Liver (tissue), 3 donors: ENCODE results near the gene NAGPA.

Experiments used
- CTCF ChIP-seq: fragments of 150-350 bp; IDR thresholded peaks from 2 replicates; pipeline ENCODE4 v1.5.1; 2017; ENCODE audit warnings: improper control_type of control experiment, low read depth, low read length; ENCODE audit not compliant: missing input control
- EGR1 ChIP-seq, 2 donors: IDR thresholded peaks; 2 replicates each; pipeline ENCODE4 v1.6.1; 2016 to 2018; ENCODE audit warnings: antibody characterized with exemption in 2 of 2, low read depth in 2 of 2
- GABPA ChIP-seq, 2 donors: IDR thresholded peaks in 1 of 2; conservative IDR thresholded peaks in 1 of 2; 2 replicates each; pipeline ENCODE4 v1.6.1; 2016; ENCODE audit warnings: antibody characterized with exemption in 2 of 2, mild to moderate bottlenecking in 1 of 2, moderate library complexity in 1 of 2
- HNF4A ChIP-seq, 2 donors: conservative IDR thresholded peaks; 2 replicates each; pipeline ENCODE4 v1.6.1; 2016; ENCODE audit warnings: antibody characterized with exemption in 2 of 2, mild to moderate bottlenecking in 2 of 2
- JUND ChIP-seq, 2 donors: IDR thresholded peaks; 2 replicates each; pipeline ENCODE4 v1.6.1; 2016; ENCODE audit warnings: antibody characterized with exemption in 2 of 2
- MAX ChIP-seq: IDR thresholded peaks from 2 replicates; pipeline ENCODE4 v1.6.1; 2016; ENCODE audit warnings: antibody characterized with exemption
- NR2F2 ChIP-seq: IDR thresholded peaks from 2 replicates; pipeline ENCODE4 v1.6.1; 2016; ENCODE audit warnings: antibody characterized with exemption
- RAD21 ChIP-seq, 2 donors: IDR thresholded peaks; 2 replicates each; pipeline ENCODE4 v1.6.1; 2016; ENCODE audit warnings: antibody characterized with exemption in 2 of 2, mild to moderate bottlenecking in 2 of 2
- RXRA ChIP-seq, 2 donors: IDR thresholded peaks; 2 replicates each; pipeline ENCODE4 v1.6.1; 2017 to 2018; ENCODE audit warnings: antibody characterized with exemption in 2 of 2, mild to moderate bottlenecking in 1 of 2
- TAF1 ChIP-seq: conservative IDR thresholded peaks from 2 replicates; pipeline ENCODE4 v1.6.1; 2016; ENCODE audit warnings: antibody characterized with exemption, mild to moderate bottlenecking
- YY1 ChIP-seq: IDR thresholded peaks from 2 replicates; pipeline ENCODE4 v1.6.1; 2016; ENCODE audit warnings: antibody characterized with exemption, mild to moderate bottlenecking
- ZBTB33 ChIP-seq: IDR thresholded peaks from 2 replicates; pipeline ENCODE4 v1.6.1; 2016; ENCODE audit warnings: antibody characterized with exemption
- TF ChIP-seq, protein P1 (sequence below): IDR thresholded peaks from 2 replicates; pipeline ENCODE4 v1.6.1; 2016; ENCODE audit warnings: antibody characterized with exemption, mild to moderate bottlenecking
- donor health status: healthy.
- donor health status: healthy.

DNA sequence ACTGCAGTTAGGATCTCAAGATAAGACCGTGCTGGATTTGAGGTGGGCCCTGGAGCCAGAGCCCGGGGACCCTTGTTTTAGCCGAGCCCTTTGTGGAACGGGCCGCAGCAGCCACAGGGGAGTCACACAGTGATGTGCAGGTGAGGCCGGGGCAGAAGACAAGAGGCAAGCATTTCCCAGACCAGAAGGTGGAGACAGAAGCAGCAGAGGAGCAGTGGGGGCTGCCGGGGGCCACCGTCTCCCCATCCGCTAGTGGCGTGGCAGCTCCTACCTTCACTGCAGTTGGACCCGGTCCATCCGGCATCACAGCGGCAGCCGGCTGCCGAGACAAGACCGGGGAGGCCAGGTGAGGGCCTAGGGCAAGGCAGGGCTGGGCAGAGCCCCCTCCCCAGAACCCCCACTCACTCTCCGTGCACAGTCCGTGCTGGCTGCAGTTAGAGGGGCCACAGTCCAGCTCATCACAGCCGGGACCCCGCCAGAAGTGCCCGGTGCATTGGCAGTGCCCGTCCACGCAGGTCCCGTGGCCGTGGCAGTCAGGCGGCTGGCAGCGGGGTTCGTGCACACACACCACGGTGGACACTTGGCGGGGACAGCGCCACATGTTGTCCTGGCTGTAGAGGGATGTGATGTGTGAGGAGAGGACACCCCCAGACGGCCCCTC is 6.0 kb downstream of the NAGPA start:
- TF ChIP-seq HNF4A (conservative IDR thresholded peaks at IDR 0.05), result no peak
- no peak for TF ChIP-seq CTCF
- TF ChIP-seq GABPA (IDR thresholded peaks at IDR 0.05 in 1 of 2, conservative IDR thresholded peaks at IDR 0.05 in 1 of 2), result no peak
- TF ChIP-seq, protein P1, sequence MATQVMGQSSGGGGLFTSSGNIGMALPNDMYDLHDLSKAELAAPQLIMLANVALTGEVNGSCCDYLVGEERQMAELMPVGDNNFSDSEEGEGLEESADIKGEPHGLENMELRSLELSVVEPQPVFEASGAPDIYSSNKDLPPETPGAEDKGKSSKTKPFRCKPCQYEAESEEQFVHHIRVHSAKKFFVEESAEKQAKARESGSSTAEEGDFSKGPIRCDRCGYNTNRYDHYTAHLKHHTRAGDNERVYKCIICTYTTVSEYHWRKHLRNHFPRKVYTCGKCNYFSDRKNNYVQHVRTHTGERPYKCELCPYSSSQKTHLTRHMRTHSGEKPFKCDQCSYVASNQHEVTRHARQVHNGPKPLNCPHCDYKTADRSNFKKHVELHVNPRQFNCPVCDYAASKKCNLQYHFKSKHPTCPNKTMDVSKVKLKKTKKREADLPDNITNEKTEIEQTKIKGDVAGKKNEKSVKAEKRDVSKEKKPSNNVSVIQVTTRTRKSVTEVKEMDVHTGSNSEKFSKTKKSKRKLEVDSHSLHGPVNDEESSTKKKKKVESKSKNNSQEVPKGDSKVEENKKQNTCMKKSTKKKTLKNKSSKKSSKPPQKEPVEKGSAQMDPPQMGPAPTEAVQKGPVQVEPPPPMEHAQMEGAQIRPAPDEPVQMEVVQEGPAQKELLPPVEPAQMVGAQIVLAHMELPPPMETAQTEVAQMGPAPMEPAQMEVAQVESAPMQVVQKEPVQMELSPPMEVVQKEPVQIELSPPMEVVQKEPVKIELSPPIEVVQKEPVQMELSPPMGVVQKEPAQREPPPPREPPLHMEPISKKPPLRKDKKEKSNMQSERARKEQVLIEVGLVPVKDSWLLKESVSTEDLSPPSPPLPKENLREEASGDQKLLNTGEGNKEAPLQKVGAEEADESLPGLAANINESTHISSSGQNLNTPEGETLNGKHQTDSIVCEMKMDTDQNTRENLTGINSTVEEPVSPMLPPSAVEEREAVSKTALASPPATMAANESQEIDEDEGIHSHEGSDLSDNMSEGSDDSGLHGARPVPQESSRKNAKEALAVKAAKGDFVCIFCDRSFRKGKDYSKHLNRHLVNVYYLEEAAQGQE, result no peak
- no peak for TF ChIP-seq ZBTB33
- no peak for TF ChIP-seq MAX
- no peak for TF ChIP-seq YY1
- no peak for TF ChIP-seq TAF1
- TF ChIP-seq RXRA (IDR thresholded peaks at IDR 0.05), result no peak
- TF ChIP-seq RAD21 (IDR thresholded peaks at IDR 0.05), result no peak
- TF ChIP-seq EGR1 (IDR thresholded peaks at IDR 0.05; ENCODE audit: low read depth in 2 of 2), result no peak
- no peak for TF ChIP-seq NR2F2
- no peak for TF ChIP-seq JUND (IDR thresholded peaks at IDR 0.05)
